H9 (cell line): ENCODE data around the gene CCDC121. TPM values are rescaled to one million over a fixed set of nuclear protein-coding genes. Genes with fewer than 3 reads are reported as not detected.

Experiments used
- DNase-seq: peaks from one replicate; pipeline ENCODE4 v3.0.0-alpha.2; 2017
- H2AFZ ChIP-seq: one replicate; pipeline ENCODE4 v1.6.1; 2013; ENCODE audit warnings: mild to moderate bottlenecking, low read length, control low read depth, moderate library complexity
- H2AK5ac ChIP-seq: 2 replicates; pipeline ENCODE4 v1.6.1; 2013; ENCODE audit warnings: low read length, control low read depth, mixed read lengths; ENCODE audit not compliant: insufficient read length
- H2BK120ac ChIP-seq: one replicate; pipeline ENCODE4 v1.6.1; 2013; ENCODE audit warnings: low read depth, mild to moderate bottlenecking, low read length, control low read depth, inconsistent platforms; ENCODE audit not compliant: poor library complexity, severe bottlenecking
- H2BK12ac ChIP-seq: 2 replicates; pipeline ENCODE4 v1.6.1; 2013; ENCODE audit warnings: low read length, control low read depth, mixed read lengths, low read depth; ENCODE audit not compliant: insufficient read length
- H2BK15ac ChIP-seq: 2 replicates; pipeline ENCODE4 v1.6.1; 2013; ENCODE audit warnings: low read depth, low read length, control low read depth
- H2BK20ac ChIP-seq: one replicate; pipeline ENCODE4 v1.6.1; 2013; ENCODE audit warnings: low read depth, mild to moderate bottlenecking, low read length, control low read depth, inconsistent platforms; ENCODE audit not compliant: poor library complexity, severe bottlenecking
- H2BK5ac ChIP-seq: 2 replicates; pipeline ENCODE4 v1.6.1; 2013; ENCODE audit warnings: low read length, control low read depth, mixed read lengths; ENCODE audit not compliant: insufficient read length
- H3K14ac ChIP-seq: 2 replicates; pipeline ENCODE4 v1.6.1; 2013; ENCODE audit warnings: low read length, control low read depth; ENCODE audit not compliant: insufficient read depth
- H3K18ac ChIP-seq: 2 replicates; pipeline ENCODE4 v1.6.1; 2013; ENCODE audit warnings: low read depth, mild to moderate bottlenecking, mixed read lengths, low read length, control low read depth; ENCODE audit not compliant: insufficient read length
- H3K23ac ChIP-seq: 2 replicates; pipeline ENCODE4 v1.6.1; 2013; ENCODE audit warnings: low read length, control low read depth, mixed read lengths, low read depth; ENCODE audit not compliant: insufficient read length
- H3K23me2 ChIP-seq: 2 replicates; pipeline ENCODE4 v1.6.1; 2013; ENCODE audit warnings: low read depth, mild to moderate bottlenecking, mixed read lengths, low read length, control low read depth; ENCODE audit not compliant: insufficient read length, poor library complexity, severe bottlenecking
- H3K27ac ChIP-seq: 2 replicates; pipeline ENCODE4 v1.5.1; 2013; ENCODE audit warnings: low read length, control low read depth, mixed read lengths, low read depth; ENCODE audit not compliant: insufficient read length
- H3K27me3 ChIP-seq: 2 replicates; pipeline ENCODE4 v1.6.1; 2013; ENCODE audit warnings: low read length, control low read depth, inconsistent platforms; ENCODE audit not compliant: insufficient read depth
- H3K4ac ChIP-seq: 2 replicates; pipeline ENCODE4 v1.6.1; 2013; ENCODE audit warnings: low read depth, mild to moderate bottlenecking, control low read depth, inconsistent platforms, low read length, moderate library complexity
- H3K4me1 ChIP-seq: 2 replicates; pipeline ENCODE4 v1.6.1; 2013; ENCODE audit warnings: low read length, control low read depth, inconsistent platforms; ENCODE audit not compliant: insufficient read depth
- H3K4me2 ChIP-seq: 2 replicates; pipeline ENCODE4 v1.6.1; 2013; ENCODE audit warnings: low read length, control low read depth, mixed read lengths; ENCODE audit not compliant: insufficient read length, insufficient read depth
- H3K56ac ChIP-seq: 2 replicates; pipeline ENCODE4 v1.6.1; 2013; ENCODE audit warnings: low read depth, mild to moderate bottlenecking, mixed read lengths, low read length, control low read depth; ENCODE audit not compliant: insufficient read length
- H3K79me1 ChIP-seq: 2 replicates; pipeline ENCODE4 v1.6.1; 2013; ENCODE audit warnings: low read depth, mild to moderate bottlenecking, moderate library complexity, low read length, control low read depth, inconsistent platforms; ENCODE audit not compliant: insufficient read depth, poor library complexity, severe bottlenecking
- H3K79me2 ChIP-seq: 2 replicates; pipeline ENCODE4 v1.6.1; 2013; ENCODE audit warnings: low read length, control low read depth, inconsistent platforms; ENCODE audit not compliant: insufficient read depth
- H3K9ac ChIP-seq: 2 replicates; pipeline ENCODE4 v1.6.1; 2013; ENCODE audit warnings: low read length, control low read depth, mixed read lengths; ENCODE audit not compliant: insufficient read length; ENCODE audit errors: extremely low read depth
- H3K9me3 ChIP-seq: one replicate; pipeline ENCODE4 v1.6.1; 2013; ENCODE audit warnings: low read depth, low read length, inconsistent platforms; ENCODE audit not compliant: control insufficient read depth
- H3T11ph ChIP-seq: one replicate; pipeline ENCODE4 v1.6.1; 2013; ENCODE audit warnings: mild to moderate bottlenecking, low read length, control low read depth, inconsistent platforms
- H4K20me1 ChIP-seq: one replicate; pipeline ENCODE4 v1.6.1; 2013; ENCODE audit not compliant: control insufficient read depth, insufficient read length, insufficient read depth
- H4K5ac ChIP-seq: 2 replicates; pipeline ENCODE4 v1.6.1; 2013; ENCODE audit warnings: low read depth, mild to moderate bottlenecking, mixed read lengths, low read length, control low read depth; ENCODE audit not compliant: insufficient read length
- H4K8ac ChIP-seq: replicated peaks from 2 replicates; pipeline ENCODE4 v1.6.1; 2013; ENCODE audit warnings: low read length, control low read depth, mixed read lengths, low read depth; ENCODE audit not compliant: insufficient read length
- H4K91ac ChIP-seq: 2 replicates; pipeline ENCODE4 v1.6.1; 2013; ENCODE audit warnings: low read depth, mild to moderate bottlenecking, moderate library complexity, mixed read lengths, low read length, control low read depth; ENCODE audit not compliant: insufficient read length
- H3K27ac Mint-ChIP-seq, 3 experiments: 2 replicates in 2 of 3; 3 replicates in 1 of 3; pipeline ENCODE4 v1.8.0; 2020 to 2021; ENCODE audit warnings: mixed read lengths in 3 of 3, mild to moderate bottlenecking in 1 of 3, moderate library complexity in 1 of 3
- H3K27me3 Mint-ChIP-seq: 2 replicates; pipeline ENCODE4 v1.8.0; 2021; ENCODE audit warnings: low read depth, mild to moderate bottlenecking, moderate library complexity, mixed read lengths
- H3K36me3 Mint-ChIP-seq, 3 experiments: 2 replicates in 2 of 3; 3 replicates in 1 of 3; pipeline ENCODE4 v1.8.0; 2020 to 2021; ENCODE audit warnings: low read depth in 3 of 3, mixed read lengths in 3 of 3; ENCODE audit not compliant: insufficient read depth in 1 of 3
- H3K4me1 Mint-ChIP-seq, 2 experiments: 2 replicates each; pipeline ENCODE4 v1.8.0; 2020; ENCODE audit warnings: mixed read lengths in 2 of 2
- H3K4me3 Mint-ChIP-seq, 2 experiments: 2 replicates in 1 of 2; 3 replicates in 1 of 2; pipeline ENCODE4 v1.8.0; 2020 to 2021; ENCODE audit warnings: mild to moderate bottlenecking in 2 of 2, mixed read lengths in 2 of 2, moderate library complexity in 1 of 2
- H3K9me3 Mint-ChIP-seq, 2 experiments: 2 replicates in 1 of 2; 3 replicates in 1 of 2; pipeline ENCODE4 v1.8.0; 2020; ENCODE audit warnings: mild to moderate bottlenecking in 2 of 2, mixed read lengths in 2 of 2, moderate library complexity in 1 of 2
- WGBS: extraction: QIAGEN DNeasy Blood & Tissue Kit; methylation state at CpG from one replicate; pipeline ENCODE4 v1.1.7; 2013; ENCODE audit warnings: missing lambda C conversion rate, low lambda C conversion rate, mixed read lengths; ENCODE audit not compliant: insufficient read length; ENCODE audit errors: extremely low coverage; 5-methylcytosine and 5-hydroxymethylcytosine counted together
- total RNA-seq: library from RNA; stranded (reverse); gene quantifications from 2 replicates; pipeline ENCODE4 v1.2.1, GENCODE V29; 2021
- TF ChIP-seq, protein P1 (sequence below): fragments of 200-600 bp; sonication (generic); conservative IDR thresholded peaks from 3 replicates; pipeline ENCODE4 v1.8.0; 2021; ENCODE audit warnings: antibody characterized with exemption, mild to moderate bottlenecking

CCDC121 gene
- total RNA-seq, 1 experiment from 2014 or later: 1.2 TPM

GRCh38 chr2:27664622-27665363, 36.0 kb upstream of the CCDC121 start:
- WGBS: no CpG with 5 or more reads among the region's 16 CpGs
- H3K56ac ChIP-seq: no peak overlapping the region
- no peak overlapping the region for H2AK5ac ChIP-seq
- no peak overlapping the region for H4K8ac ChIP-seq
- TF ChIP-seq, protein P1, sequence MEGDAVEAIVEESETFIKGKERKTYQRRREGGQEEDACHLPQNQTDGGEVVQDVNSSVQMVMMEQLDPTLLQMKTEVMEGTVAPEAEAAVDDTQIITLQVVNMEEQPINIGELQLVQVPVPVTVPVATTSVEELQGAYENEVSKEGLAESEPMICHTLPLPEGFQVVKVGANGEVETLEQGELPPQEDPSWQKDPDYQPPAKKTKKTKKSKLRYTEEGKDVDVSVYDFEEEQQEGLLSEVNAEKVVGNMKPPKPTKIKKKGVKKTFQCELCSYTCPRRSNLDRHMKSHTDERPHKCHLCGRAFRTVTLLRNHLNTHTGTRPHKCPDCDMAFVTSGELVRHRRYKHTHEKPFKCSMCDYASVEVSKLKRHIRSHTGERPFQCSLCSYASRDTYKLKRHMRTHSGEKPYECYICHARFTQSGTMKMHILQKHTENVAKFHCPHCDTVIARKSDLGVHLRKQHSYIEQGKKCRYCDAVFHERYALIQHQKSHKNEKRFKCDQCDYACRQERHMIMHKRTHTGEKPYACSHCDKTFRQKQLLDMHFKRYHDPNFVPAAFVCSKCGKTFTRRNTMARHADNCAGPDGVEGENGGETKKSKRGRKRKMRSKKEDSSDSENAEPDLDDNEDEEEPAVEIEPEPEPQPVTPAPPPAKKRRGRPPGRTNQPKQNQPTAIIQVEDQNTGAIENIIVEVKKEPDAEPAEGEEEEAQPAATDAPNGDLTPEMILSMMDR: no peak
- no peak overlapping the region for H3K18ac ChIP-seq
- H3K9me3 ChIP-seq: no peaks in the 10 kb centered on the region
- H3K27me3 ChIP-seq: no peaks in the 10 kb centered on the region
- H2AFZ ChIP-seq: no peak overlapping the region
- H2BK12ac ChIP-seq: no peak overlapping the region
- H3K4me2 ChIP-seq: peak overlapping the region; percentile 70
- no peak overlapping the region for H3K14ac ChIP-seq
- DNase-seq: no peak
- H3T11ph ChIP-seq: no peak overlapping the region
- peaks cover 12% of the 10 kb centered on the region for H3K23me2 ChIP-seq
- H4K91ac ChIP-seq: no peak overlapping the region
- peaks cover 18 to 54% (median 46%) of the 10 kb centered on the region in 3 experiments; a peak in 6 of 7 replicates for H3K36me3 Mint-ChIP-seq
- H2BK120ac ChIP-seq: no peak overlapping the region
- H3K9me3 Mint-ChIP-seq: no peaks in the 10 kb centered on the region
- no peaks in the 10 kb centered on the region; the same call in 1 of the 2 replicates for H3K4me1 ChIP-seq
- H2BK20ac ChIP-seq: no peak overlapping the region
- 0 out of 2 replicates have a peak, but pooled peaks cover 2% of the 10 kb centered on the region for H3K79me2 ChIP-seq
- H3K9ac ChIP-seq: peak overlapping the region; percentile 66
- peak overlapping the region; percentile 97 to 98 for H3K4me3 Mint-ChIP-seq
- no peak overlapping the region for H3K23ac ChIP-seq
- H3K27ac Mint-ChIP-seq: no peak overlapping the region
- H3K79me1 ChIP-seq: peaks cover 8% of the 10 kb centered on the region
- peaks cover 9 to 18% of the 10 kb centered on the region in 2 experiments for H3K4me1 Mint-ChIP-seq
- H2BK5ac ChIP-seq: no peak overlapping the region
- peaks cover 3% of the 10 kb centered on the region for H4K20me1 ChIP-seq
- H3K27me3 Mint-ChIP-seq: no peaks in the 10 kb centered on the region
- H2BK15ac ChIP-seq: no peak overlapping the region
- no peak overlapping the region for H3K27ac ChIP-seq
- H3K4ac ChIP-seq: no peak overlapping the region
- H4K5ac ChIP-seq: peak overlapping the region; percentile 75
